ACC112 (cell line): ENCODE data around the gene ASB10.

ENCODE experiments used
- H2AFZ ChIP-seq: fragments of 200-600 bp; sonication (generic); one replicate; pipeline ENCODE4 v1.6.0; 2017; ENCODE audit warnings: antibody characterized with exemption, low read length; ENCODE audit not compliant: unreplicated experiment
- H3K27ac ChIP-seq: fragments of 200-600 bp; sonication (generic); 2 replicates; pipeline ENCODE4 v1.5.1; 2014; ENCODE audit warnings: low read depth, mild to moderate bottlenecking, antibody characterized with exemption, low read length, moderate library complexity
- H3K27me3 ChIP-seq: fragments of 200-600 bp; sonication (generic); 2 replicates; pipeline ENCODE4 v1.6.1; 2014; ENCODE audit warnings: mild to moderate bottlenecking, antibody characterized with exemption, low read length, moderate library complexity, mixed read lengths; ENCODE audit not compliant: insufficient read depth
- H3K36me3 ChIP-seq: fragments of 200-600 bp; sonication (generic); 2 replicates; pipeline ENCODE4 v1.6.1; 2016; ENCODE audit warnings: mild to moderate bottlenecking, antibody characterized with exemption, low read length, moderate library complexity, mixed read lengths; ENCODE audit not compliant: insufficient read depth
- H3K4me1 ChIP-seq: fragments of 200-600 bp; sonication (generic); one replicate; pipeline ENCODE4 v1.6.1; 2016; ENCODE audit warnings: low read length, mixed read lengths; ENCODE audit not compliant: insufficient read depth, unreplicated experiment, control insufficient read depth
- H3K4me3 ChIP-seq: fragments of 200-600 bp; sonication (generic); 2 replicates; pipeline ENCODE4 v1.5.1; 2014; ENCODE audit warnings: mild to moderate bottlenecking, low read depth, low read length
- H3K79me2 ChIP-seq: fragments of 200-600 bp; sonication (generic); one replicate; pipeline ENCODE4 v1.6.0; 2016; ENCODE audit warnings: low read length; ENCODE audit not compliant: control insufficient read depth, unreplicated experiment, insufficient read depth

Gene ASB10

GRCh38 chr7:151201344-151201743, 14.3 kb upstream of the ASB10 start:
- Histone ChIP-seq H2AFZ (no peak overlapping the region), H3K36me3 (no peaks in the 10 kb centered on the region), H3K27ac (no peak overlapping the region), H3K79me2 (no peaks in the 10 kb centered on the region), H3K4me1 (no peaks in the 10 kb centered on the region), H3K27me3 (peaks cover 84% of the 10 kb centered on the region), H3K4me3 (no peak overlapping the region)

DNA sequence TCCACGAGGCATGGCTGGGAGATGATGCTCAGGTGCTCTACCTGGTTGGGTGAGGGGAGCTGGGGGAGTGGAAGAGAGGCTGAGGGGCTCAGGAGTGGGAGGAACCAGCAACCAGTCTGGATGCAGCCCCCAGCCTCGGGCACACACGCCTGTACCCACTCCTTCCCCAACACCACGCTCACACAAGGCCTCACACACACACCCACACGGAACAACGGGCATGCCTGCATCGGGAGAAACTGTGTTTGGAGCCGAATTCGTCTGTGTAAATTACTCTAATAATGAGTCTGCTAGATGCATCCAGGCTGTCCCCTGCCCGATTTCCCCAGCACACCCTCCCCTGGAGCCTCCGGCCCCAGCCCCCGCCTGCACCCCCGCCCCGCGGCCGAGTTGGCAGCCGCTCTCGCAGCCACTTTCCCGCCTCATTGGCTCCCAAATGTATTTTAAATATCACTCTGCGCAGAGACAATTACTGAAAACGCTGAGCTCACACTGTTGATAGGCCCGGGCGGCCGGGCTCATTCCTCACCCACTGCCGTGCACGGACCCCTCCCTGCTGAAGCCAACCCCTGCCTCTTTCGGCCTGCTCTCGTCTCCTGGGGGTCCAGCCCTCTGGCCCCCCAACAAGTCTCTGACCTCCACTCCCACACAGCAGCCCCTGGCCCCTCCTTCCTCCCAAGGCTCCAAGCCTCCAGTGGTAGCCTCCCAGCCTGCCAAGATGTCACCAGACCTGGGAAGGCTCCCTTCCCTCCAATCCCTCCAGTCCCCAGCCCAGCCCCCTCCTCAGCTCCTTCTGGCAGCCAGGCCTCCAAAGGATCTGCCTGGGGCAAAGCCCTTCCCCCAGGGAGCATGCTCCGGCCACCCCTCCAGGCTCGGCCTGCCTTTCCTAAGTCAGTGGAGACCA, 12.1 kb upstream of the ASB10 start:
- H3K79me2 ChIP-seq, result no peaks in the 10 kb centered on the region
- no peak overlapping the region for H2AFZ ChIP-seq
- H3K27ac ChIP-seq, result no peak overlapping the region
- H3K4me3 ChIP-seq, result no peak overlapping the region
- peaks cover 88% of the 10 kb centered on the region for H3K27me3 ChIP-seq
- H3K4me1 ChIP-seq, result no peaks in the 10 kb centered on the region
- H3K36me3 ChIP-seq, result no peaks in the 10 kb centered on the region

GRCh38 chr7:151197932-151198331, 10.9 kb upstream of the ASB10 start:
- H2AFZ ChIP-seq, result no peak overlapping the region
- no peaks in the 10 kb centered on the region for H3K4me1 ChIP-seq
- no peaks in the 10 kb centered on the region for H3K36me3 ChIP-seq
- H3K79me2 ChIP-seq, result no peaks in the 10 kb centered on the region
- H3K27me3 ChIP-seq, result peaks cover 79% of the 10 kb centered on the region
- H3K27ac ChIP-seq, result no peak overlapping the region
- H3K4me3 ChIP-seq, result no peak overlapping the region

DNA sequence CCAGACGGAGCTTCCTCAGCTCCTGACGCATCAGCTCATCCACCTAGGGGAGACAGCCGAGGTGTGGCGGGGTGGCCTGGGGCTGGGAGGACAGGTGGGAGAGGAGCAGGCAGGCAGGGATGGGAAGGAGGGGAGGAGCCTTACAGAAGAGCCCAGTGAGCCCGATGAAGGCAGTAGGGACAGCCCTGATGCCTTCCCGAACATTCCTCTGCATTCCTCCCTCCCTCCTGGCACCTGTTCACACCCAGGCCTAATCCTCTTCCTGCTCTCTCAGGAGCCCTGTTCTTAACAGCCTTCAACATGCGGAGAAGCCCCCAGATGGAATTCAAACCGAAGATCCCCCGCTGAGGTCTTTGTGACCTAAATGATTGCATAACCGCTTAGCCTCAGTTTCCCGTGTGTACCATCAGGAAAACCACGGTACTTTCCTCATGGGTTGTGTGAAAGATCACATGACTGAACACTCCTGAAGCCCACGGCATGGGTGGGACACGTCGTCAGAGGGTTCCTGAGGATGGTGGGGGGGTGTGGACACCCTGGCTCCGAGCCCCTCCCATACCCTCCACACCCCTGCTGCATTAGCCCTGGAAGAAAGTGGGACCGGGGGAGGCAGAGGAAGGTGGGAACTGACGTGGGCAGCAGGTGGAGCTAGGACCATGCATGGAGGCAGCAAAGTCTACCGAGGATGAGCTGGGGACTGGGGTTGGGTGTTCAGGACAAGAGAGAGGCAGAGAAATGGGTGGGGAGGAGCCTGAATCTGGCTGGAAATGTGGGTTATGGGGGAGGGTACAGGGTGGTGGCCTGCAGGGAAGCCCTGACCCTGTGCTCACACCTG, 8.8 kb upstream of the ASB10 start:
- no peaks in the 10 kb centered on the region for H3K4me1 ChIP-seq
- no peak overlapping the region for H3K4me3 ChIP-seq
- H3K27ac ChIP-seq, result no peak overlapping the region
- H3K36me3 ChIP-seq, result no peaks in the 10 kb centered on the region
- H3K27me3 ChIP-seq, result peaks cover 83% of the 10 kb centered on the region
- H3K79me2 ChIP-seq, result no peaks in the 10 kb centered on the region
- H2AFZ ChIP-seq, result no peak overlapping the region

- Histone ChIP-seq H3K27ac (no peak overlapping the region), H3K27me3 (peaks cover 85% of the 10 kb centered on the region), H3K4me3 (no peak overlapping the region), H3K4me1 (no peaks in the 10 kb centered on the region), H3K79me2 (no peaks in the 10 kb centered on the region), H2AFZ (no peak overlapping the region), H3K36me3 (no peaks in the 10 kb centered on the region)
Observed at GRCh38 chr7:151194188-151194587, 7.1 kb upstream of the ASB10 start.

GRCh38 chr7:151193203-151193978, 6.3 kb upstream of the ASB10 start:
- Histone ChIP-seq H3K36me3 (no peaks in the 10 kb centered on the region), H2AFZ (no peak overlapping the region), H3K79me2 (no peaks in the 10 kb centered on the region), H3K4me1 (no peaks in the 10 kb centered on the region), H3K27me3 (peaks cover 84% of the 10 kb centered on the region), H3K4me3 (no peak overlapping the region), H3K27ac (no peak overlapping the region)

- Histone ChIP-seq H3K4me1 (no peaks in the 10 kb centered on the region), H3K36me3 (no peaks in the 10 kb centered on the region), H3K27ac (no peak overlapping the region), H3K79me2 (no peaks in the 10 kb centered on the region), H2AFZ (no peak overlapping the region), H3K27me3 (peaks cover 79% of the 10 kb centered on the region), H3K4me3 (no peak overlapping the region)
Observed at GRCh38 chr7:151192002-151192539, 5.0 kb upstream of the ASB10 start.

DNA sequence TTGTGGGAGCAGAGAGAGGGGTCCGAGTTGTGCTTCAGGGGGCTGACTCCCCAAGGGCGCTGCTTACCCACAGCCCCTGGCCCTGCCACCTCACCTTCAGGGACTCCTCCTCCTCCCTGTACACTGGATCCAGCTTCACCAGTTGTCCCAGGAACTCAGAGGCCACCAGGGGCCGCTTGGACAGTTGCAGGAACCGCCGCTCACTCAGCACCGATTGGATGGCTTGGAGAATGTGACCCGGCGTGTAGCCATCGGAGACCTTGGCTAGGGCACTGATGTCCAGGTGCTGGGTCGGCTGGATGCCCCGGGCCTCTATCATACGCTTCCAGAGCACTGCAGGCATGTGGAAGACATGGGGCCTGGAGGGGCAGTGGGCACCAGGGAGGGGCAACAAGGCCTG, 4.5 kb upstream of the ASB10 start:
- no peaks in the 10 kb centered on the region for H3K79me2 ChIP-seq
- no peak overlapping the region for H3K4me3 ChIP-seq
- H3K4me1 ChIP-seq, result no peaks in the 10 kb centered on the region
- H3K27ac ChIP-seq, result no peak overlapping the region
- no peaks in the 10 kb centered on the region for H3K36me3 ChIP-seq
- H2AFZ ChIP-seq, result no peak overlapping the region
- peaks cover 75% of the 10 kb centered on the region for H3K27me3 ChIP-seq

DNA sequence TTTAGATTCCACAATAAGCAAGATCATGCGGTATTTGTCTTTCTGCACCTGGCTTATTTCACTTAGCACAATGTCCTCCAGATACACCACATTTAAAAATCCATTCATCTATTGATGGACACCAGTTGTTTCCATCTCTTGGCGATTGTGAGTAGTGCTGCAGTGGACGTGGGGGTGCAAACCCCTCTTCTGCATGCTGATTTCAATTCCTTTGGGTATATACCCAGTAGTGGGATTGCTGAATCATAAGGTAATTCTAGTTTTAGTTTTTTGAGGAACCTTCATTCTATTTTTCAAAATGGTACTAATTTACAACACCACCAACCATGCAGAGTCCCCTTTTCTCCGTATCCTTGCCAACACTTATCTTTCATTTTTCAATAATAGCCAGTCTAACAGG, 2.0 kb upstream of the ASB10 start:
- H3K36me3 ChIP-seq, result no peaks in the 10 kb centered on the region
- no peak overlapping the region for H2AFZ ChIP-seq
- H3K27me3 ChIP-seq, result peaks cover 56% of the 10 kb centered on the region
- H3K4me3 ChIP-seq, result no peak overlapping the region
- H3K79me2 ChIP-seq, result no peaks in the 10 kb centered on the region
- H3K27ac ChIP-seq, result no peak overlapping the region
- H3K4me1 ChIP-seq, result no peaks in the 10 kb centered on the region

DNA sequence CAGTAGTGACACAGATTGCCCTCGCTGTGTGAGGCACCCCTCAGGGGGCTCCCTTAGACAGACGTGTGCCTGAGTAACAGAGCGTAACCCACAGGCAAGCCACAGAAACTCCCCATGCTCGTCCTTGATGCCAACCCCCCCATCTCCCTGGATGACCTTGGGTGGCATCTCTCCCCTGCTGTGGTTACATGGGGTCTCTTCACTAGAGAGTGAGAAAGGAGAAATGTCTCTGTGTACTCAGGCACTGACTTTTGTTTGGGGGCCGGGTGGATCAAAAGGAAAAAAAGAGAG, 1.1 kb upstream of the ASB10 start:
- no peak overlapping the region for H3K4me3 ChIP-seq
- H3K27ac ChIP-seq, result no peak overlapping the region
- no peaks in the 10 kb centered on the region for H3K4me1 ChIP-seq
- no peak overlapping the region for H2AFZ ChIP-seq
- peaks cover 54% of the 10 kb centered on the region for H3K27me3 ChIP-seq
- H3K79me2 ChIP-seq, result no peaks in the 10 kb centered on the region
- H3K36me3 ChIP-seq, result no peaks in the 10 kb centered on the region
